NCI-H69 (cell line): ENCODE results near the gene SLC8B1.

Experiments
- DNase-seq: peaks from one replicate; lab custom pipeline; 2025; lab: John Stamatoyannopoulos, UW

The SLC8B1 gene

DNA sequence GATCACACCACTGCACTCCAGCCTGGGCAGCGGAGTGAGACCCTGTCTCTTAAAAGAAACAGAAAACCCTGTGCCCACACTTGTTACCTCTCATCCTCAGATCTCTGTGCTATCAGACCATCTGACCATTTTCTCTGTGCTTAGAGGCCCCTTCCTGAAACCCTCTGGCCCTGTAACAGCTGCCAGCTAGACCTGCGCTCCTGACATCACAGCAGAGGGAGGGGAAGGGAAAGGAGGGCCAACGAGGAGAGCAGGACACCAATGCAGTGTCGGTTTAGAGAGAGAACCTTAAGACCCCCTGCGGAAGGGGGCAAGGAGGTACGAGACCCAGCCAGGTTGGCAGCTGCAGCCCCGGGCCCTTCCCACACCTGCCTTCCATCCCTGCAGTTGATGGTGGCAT is 42.4 kb downstream of the SLC8B1 start:
- DNase-seq: no peak

DNA sequence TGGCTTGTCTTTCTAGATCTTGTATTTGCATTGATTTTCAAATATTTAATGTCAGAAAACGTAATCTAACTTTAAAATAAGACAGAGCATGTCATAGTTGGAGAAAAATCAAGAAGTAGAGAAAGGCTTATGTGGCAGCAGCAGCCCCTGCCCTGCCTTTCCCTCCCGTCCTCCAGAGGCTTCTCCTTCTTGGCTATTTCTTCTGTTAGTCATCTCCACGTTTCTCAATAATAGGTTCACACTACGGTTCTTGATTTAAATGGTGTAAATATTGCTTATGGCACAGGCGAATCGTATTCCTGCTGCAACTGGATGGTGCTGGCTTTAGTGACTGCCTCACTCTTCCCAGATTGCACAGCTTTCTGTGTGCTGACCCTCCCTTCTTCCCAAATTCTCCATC is 42.8 kb downstream of the SLC8B1 start:
- DNase-seq: no peak

GRCh38 chr12:113291586-113291985 is 43.3 kb downstream of the SLC8B1 start:
- DNase-seq: no peak

- DNase-seq: no peak
These were observed 44.4 kb downstream of the SLC8B1 start for GRCh38 chr12:113290506-113290905.

GRCh38 chr12:113289361-113289760 is 45.5 kb downstream of the SLC8B1 start:
- DNase-seq: no peak

DNA sequence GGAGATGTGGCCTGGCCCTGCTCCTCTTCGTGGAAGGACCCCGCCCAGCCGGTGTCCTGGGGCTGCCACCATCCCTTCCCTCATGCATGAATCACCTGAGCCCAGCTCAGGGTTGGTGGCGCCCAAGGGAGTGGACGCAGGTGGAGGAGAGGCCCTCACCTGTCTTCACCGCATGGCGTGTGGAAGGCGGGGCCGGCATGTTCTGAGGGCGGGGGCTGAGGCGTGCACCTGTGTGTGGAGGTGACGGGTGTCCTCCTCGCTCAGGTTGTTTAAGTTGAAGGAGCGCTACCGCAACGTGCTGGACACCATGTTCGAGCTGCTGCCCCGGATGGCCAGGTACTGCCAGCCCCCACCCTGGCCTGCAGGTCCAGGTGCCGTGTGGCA is 47.0 kb downstream of the SLC8B1 start:
- no peak for DNase-seq

- no peak for DNase-seq
These were observed 47.6 kb downstream of the SLC8B1 start for GRCh38 chr12:113287146-113287898.

DNA sequence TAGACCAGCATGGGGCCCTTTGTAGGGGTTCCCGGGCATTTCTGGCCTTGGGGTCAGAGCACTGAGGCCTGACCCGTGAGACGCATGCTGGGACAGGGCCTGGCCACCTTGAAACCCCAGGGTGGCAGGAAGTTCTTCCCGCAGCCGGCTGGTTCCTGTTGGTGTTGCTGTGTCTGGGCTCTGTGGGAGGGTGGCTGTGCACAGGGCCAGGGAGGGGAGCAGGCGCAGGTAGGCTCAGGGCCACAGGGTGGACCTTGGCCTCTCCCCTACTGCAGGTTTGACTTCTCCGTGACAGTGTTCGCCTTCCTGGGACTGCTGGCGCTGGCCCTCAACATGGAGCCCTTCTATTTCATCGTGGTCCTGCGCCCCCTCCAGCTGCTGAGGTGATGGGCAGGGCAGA is 48.2 kb downstream of the SLC8B1 start:
- DNase-seq: no peak

DNA sequence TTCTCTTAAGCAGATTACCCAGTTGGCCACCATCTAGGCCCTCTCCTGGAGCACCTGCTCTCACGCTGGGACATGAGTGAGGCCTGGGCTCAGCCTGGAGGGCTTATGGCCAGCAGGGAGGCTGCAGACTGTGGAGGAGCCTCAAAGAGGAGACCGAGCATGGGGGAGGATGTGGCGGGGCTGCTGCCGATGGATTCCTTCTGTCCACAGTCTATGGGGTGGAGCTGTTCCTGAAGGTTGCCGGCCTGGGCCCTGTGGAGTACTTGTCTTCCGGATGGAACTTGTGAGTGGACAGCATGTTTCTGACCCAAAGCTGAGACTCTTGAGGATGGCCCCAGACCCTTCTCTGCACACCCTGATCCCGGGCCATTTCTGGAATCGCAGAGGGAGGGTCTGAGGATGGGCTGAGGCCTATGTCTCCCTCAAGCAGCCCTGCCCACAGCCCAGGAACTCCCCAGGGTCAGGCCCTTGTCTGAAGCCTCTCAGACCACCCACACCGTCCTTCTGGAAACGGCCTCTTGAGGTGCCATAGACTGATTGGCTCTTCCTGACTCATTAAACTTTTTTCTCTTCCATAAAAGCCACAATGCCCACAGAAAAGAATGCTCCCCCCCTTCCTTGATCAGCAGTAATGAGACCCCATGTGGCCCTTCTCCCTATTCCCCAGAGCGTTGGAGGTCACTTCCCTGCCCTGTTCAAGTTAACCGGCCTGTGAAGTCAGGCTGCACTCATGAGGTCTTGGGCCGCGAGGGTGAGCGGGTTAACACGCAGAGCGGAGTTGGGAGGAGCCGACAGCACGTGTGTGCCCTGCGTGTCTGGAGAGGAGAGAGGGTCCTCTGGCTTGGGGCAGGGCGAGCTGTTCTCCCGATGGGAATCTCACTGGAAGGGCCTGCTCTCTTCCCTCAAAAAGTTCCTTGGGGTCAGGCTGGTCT is 49.0 kb downstream of the SLC8B1 start:
- no peak for DNase-seq

- DNase-seq: no peak
These were observed 50.2 kb downstream of the SLC8B1 start for GRCh38 chr12:113284751-113285150.

- DNase-seq: no peak
These were observed 56.3 kb downstream of the SLC8B1 start for GRCh38 chr12:113278633-113279032.

DNA sequence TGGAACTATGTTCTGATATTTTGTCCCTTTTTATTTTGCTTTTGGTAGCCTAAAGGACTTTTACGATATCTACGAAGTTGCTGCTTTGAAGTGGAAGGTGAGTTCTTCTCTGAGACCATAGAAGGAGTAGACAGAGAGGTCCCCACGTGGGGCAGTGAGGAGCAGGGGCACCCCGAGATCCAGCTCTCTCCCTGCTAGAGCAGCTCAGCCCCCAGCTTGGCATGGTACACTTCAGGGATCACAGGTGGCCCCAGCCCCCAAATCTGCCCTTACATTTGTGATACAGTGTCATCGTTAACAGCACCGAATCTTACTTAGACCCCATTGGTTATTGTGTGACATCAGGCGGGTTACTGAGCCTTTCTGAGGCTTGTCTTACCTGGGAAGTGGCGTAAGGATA is 56.8 kb downstream of the SLC8B1 start:
- DNase-seq: no peak

DNA sequence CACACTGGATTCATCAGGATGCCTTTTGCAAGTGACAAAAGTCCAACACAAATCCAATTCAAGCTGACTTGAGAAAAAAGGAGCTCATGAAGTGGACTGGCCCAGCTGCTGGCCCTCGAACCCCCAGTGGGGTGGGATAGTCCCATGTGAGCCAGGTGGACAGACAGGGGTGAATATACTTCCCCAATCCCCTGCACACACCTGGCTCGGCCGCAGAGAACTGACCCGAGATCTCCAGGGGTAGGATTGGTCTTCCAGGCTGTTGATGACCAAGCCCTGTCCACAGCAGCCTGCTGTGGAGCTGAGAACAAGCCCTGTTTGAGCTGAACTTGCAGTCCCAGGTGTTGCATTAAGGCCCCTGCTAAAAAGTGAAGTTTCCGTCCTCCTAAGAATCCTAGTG is 57.4 kb downstream of the SLC8B1 start:
- DNase-seq: no peak

GRCh38 chr12:113276946-113277500 is 57.9 kb downstream of the SLC8B1 start:
- DNase-seq: no peak

DNA sequence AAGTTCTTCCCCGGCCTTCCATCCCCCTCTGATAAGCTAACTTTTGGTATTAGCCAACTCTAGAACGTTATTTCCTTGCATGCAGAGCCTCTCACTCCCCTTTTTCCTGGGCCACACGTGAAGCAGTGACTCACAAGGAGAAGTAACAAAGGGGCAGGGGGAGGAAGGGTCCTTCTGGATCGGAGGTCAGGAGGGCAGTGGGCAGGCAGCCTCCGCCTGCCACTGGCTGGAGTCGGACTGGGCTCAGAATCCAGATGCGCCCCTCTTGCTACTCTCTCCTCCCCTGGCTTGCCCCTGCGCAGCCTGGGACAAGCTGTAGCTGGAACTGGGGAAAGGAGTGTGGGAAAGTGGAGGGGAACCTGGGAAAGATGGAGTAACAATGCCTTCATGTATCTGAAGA is 58.6 kb downstream of the SLC8B1 start:
- no peak for DNase-seq

GRCh38 chr12:113274848-113275247 is 60.1 kb downstream of the SLC8B1 start:
- no peak for DNase-seq

DNA sequence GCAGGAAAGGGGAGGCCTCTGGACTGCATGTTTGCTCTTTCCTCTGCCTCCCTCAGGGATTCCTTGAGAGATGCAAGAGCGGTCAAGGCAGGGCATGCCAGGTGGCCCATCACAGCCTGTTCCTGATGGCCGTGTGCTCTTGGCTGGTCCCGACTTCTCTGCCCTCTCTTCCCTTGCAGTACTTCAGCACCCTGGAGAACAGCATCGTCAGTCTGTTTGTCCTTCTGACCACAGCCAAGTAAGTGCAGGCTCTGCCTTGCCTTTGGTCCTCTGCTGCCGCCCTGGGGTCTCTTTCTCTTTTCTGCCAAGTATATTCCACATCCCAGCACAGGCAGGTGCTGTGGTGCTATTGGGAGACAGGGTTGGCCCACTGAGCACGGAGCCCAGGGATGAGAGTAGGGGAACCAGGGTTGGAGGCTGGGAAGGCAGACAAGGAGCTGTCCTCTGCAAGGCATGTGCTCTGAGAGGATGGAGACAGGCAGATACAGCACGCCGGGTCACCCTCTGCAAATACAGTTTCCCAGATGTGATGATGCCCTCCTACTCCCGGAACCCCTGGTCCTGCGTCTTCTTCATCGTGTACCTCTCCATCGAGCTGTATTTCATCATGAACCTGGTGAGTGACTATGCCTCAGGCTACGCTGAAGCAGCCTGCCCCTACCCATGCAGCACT is 61.7 kb downstream of the SLC8B1 start:
- DNase-seq: no peak

DNA sequence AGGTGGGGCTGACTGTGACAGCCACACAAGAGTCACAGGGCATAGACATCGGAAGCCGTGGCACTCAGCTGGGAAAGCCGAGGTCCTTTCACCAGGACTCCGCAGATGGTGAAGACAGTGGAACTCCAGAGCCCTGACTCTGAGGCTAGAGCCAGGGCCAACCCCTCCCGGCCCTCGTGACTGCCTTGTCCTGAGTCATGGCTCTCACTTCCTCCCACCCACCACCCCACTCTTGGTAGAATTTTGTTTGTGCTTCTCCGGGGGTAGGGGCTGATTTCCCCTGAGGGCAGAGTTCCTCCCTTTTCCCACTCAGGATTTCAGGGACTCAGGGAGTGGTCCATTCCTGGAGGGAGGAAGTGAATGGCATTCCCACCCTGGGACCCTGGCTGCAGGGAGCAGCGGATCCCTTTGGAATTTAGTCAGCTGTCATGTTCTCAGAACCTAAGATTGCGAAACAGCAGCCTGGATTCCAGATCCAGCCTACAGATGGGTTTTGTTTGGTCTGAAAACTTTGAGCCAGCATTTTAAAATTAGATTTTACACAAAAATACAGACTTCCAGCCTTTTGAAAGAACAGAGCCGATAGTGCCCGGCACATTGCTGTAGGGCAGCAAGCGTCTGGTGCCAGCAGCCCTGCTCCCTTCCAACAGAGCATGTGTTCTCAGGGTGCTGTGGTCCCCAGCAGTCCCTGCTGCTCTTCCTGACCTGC is 62.9 kb downstream of the SLC8B1 start:
- DNase-seq: no peak

DNA sequence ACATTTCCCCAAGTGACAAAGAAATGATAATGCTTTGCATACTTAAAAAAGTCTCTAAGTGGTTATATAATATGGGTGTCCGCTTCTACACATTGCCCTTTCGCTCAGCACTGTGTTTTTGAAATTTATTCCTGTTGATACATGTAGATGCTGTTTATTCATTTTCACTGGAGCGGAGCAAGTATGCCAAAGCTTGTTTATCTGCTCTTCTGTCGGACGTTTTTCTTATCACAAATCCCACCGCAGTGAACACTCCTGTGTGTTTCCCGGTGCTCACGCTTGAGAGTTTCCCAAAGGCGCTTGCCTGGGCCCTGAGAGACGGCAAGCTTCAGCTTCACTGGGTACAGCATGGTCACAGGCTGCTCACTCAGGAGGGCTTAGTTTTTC is 63.5 kb downstream of the SLC8B1 start:
- no peak for DNase-seq

DNA sequence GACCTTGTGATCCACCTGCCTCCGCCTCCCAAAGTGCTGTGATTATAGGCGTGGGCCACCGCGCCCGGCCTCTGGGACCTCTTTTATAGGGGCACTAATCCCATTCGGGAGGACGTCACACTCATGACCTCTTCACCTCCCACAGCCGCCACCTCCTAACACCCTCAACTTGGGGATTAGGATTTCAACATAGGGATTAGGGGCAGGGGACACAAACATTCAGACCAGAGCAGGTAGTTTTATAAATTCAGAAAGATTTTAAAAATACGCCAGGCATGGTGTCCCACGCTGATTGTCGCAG is 64.2 kb downstream of the SLC8B1 start:
- no peak for DNase-seq

DNA sequence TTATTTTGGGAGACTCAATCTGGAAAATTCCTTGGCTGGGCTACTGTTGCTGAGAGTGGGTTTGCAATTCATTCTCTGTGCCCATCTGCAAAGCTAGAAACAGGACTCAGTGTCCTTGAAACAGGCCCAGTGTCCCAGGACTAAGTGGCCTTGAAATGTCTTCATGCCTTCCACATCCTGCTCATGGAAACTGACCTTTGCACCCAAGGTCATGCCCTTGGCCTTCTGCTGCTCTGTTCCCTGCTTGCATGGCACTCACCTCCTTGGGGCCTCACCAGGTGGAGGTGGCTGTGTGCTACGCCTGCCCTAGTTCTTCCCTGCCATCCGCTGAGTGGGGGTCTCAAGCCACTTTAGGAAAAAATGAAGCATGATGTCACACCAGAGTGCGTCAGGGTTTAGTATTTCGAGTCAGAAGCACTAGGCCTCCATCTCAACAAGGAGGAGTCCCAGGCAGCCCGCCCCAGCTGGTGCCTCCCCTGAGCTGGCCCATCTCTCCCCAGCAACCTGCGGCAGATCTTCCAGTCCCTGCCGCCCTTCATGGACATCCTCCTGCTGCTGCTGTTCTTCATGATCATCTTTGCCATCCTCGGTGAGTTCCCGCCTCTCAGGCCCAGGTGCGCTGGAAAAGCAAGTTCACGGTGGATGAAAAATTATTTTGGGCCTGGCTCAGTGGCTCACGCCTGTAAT is 65.5 kb downstream of the SLC8B1 start:
- DNase-seq: no peak
